PFSK-1 (cell line): Measurements from ENCODE around the gene FAM20A.

Experiments
- POLR2AphosphoS5 ChIP-seq: IDR thresholded peaks from 2 replicates; pipeline ENCODE4 v1.6.1; 2012; ENCODE audit warnings: low read depth, mild to moderate bottlenecking, control low read depth, low read length, moderate library complexity
- SIN3A ChIP-seq: IDR thresholded peaks from 2 replicates; pipeline ENCODE4 v1.6.1; 2012; ENCODE audit warnings: mild to moderate bottlenecking, low read length, moderate library complexity, borderline replicate concordance; ENCODE audit not compliant: insufficient read depth
- TAF1 ChIP-seq: IDR thresholded peaks from 2 replicates; pipeline ENCODE4 v1.6.1; 2012; ENCODE audit warnings: low read length, control low read depth, borderline replicate concordance; ENCODE audit not compliant: insufficient read depth
- TF ChIP-seq, protein P1 (sequence below), 2 experiments: IDR thresholded peaks; 2 replicates each; pipeline versions ENCODE4 v1.6.1 to v1.8.0; 2011 to 2012; ENCODE audit warnings: low read depth in 2 of 2, low read length in 2 of 2, control low read depth in 1 of 2, inconsistent platforms in 1 of 2, mild to moderate bottlenecking in 1 of 2, moderate library complexity in 1 of 2; ENCODE audit not compliant: insufficient read depth in 1 of 2

GRCh38 chr17:68595986-68596385, 5.2 kb downstream of the FAM20A start:
- TF ChIP-seq TAF1 (no peak), POLR2AphosphoS5 (no peak), SIN3A (no peak)
- TF ChIP-seq, protein P1, sequence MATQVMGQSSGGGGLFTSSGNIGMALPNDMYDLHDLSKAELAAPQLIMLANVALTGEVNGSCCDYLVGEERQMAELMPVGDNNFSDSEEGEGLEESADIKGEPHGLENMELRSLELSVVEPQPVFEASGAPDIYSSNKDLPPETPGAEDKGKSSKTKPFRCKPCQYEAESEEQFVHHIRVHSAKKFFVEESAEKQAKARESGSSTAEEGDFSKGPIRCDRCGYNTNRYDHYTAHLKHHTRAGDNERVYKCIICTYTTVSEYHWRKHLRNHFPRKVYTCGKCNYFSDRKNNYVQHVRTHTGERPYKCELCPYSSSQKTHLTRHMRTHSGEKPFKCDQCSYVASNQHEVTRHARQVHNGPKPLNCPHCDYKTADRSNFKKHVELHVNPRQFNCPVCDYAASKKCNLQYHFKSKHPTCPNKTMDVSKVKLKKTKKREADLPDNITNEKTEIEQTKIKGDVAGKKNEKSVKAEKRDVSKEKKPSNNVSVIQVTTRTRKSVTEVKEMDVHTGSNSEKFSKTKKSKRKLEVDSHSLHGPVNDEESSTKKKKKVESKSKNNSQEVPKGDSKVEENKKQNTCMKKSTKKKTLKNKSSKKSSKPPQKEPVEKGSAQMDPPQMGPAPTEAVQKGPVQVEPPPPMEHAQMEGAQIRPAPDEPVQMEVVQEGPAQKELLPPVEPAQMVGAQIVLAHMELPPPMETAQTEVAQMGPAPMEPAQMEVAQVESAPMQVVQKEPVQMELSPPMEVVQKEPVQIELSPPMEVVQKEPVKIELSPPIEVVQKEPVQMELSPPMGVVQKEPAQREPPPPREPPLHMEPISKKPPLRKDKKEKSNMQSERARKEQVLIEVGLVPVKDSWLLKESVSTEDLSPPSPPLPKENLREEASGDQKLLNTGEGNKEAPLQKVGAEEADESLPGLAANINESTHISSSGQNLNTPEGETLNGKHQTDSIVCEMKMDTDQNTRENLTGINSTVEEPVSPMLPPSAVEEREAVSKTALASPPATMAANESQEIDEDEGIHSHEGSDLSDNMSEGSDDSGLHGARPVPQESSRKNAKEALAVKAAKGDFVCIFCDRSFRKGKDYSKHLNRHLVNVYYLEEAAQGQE (IDR thresholded peaks at IDR 0.05; ENCODE audit: insufficient read depth in 1 of 2, low read depth in 2 of 2, low read length in 2 of 2), result no peak
